HEK293 (cell line): ENCODE results near the gene ACTA1.

Source experiments
- CTCF ChIA-PET: fragments of 350-600 bp; formaldehyde crosslinking; extraction: SDS; loops from one replicate; lab custom pipeline; 2021; ENCODE audit warnings: antibody characterized with exemption; lab: Yijun Ruan, JAX
- POLR2A ChIA-PET: fragments of 300-600 bp; formaldehyde crosslinking; extraction: SDS; loops from one replicate; lab custom pipeline; 2020; ENCODE audit warnings: antibody characterized with exemption, inconsistent platforms; lab: Yijun Ruan, JAX
- H3K27ac ChIP-seq: fragments of 200-500 bp; sonication (Bioruptor generic); 2 replicates; pipeline ENCODE4 v1.5.1; 2014; ENCODE audit warnings: low read depth, low read length, control low read depth, inconsistent platforms; ENCODE audit errors: extremely low read depth
- H3K36me3 ChIP-seq, 2 experiments: fragments of 200-500 bp in 1 of 2; sonication (Bioruptor generic) in 1 of 2; 1 replicate in 1 of 2; 2 replicates in 1 of 2; pipeline ENCODE4 v1.5.1; 2014 to 2017; ENCODE audit warnings: inconsistent platforms in 2 of 2, low read length in 2 of 2; ENCODE audit not compliant: control insufficient read depth in 2 of 2, insufficient read depth in 1 of 2
- H3K4me1 ChIP-seq: fragments of 200-500 bp; sonication (Bioruptor generic); 2 replicates; pipeline ENCODE4 v1.5.1; 2014; ENCODE audit warnings: mild to moderate bottlenecking, low read length, inconsistent platforms; ENCODE audit not compliant: control insufficient read depth, insufficient read depth
- H3K4me3 ChIP-seq: 2 replicates; pipeline ENCODE4 v1.5.1; 2011; ENCODE audit warnings: low read depth, mild to moderate bottlenecking, control low read depth, low read length, moderate library complexity
- H3K9me3 ChIP-seq: fragments of 200-500 bp; sonication (Bioruptor generic); 2 replicates; pipeline ENCODE4 v1.5.1; 2014; ENCODE audit warnings: low read depth, low read length, inconsistent platforms; ENCODE audit not compliant: control insufficient read depth, insufficient read depth
- GLIS1 ChIP-seq: fragments of 450-650 bp; formaldehyde crosslinking; IDR thresholded peaks from 2 replicates; pipeline ENCODE4 v1.5.1; 2016; ENCODE audit warnings: missing biosample characterization, missing genetic modification characterization
- HIC1 ChIP-seq: fragments of 450-650 bp; formaldehyde crosslinking; IDR thresholded peaks from 2 replicates; pipeline ENCODE4 v1.5.1; 2016; ENCODE audit warnings: missing biosample characterization, missing genetic modification characterization
- HOXA7 ChIP-seq: sonication (generic); formaldehyde crosslinking; IDR thresholded peaks from 2 replicates; pipeline ENCODE4 v1.8.1; 2022; ENCODE audit warnings: missing genetic modification reagents, borderline replicate concordance
- IKZF3 ChIP-seq: fragments of 450-650 bp; IDR thresholded peaks from 2 replicates; pipeline ENCODE4 v1.5.0; 2018; ENCODE audit warnings: missing biosample characterization, mild to moderate bottlenecking, missing genetic modification characterization, moderate library complexity
- OSR2 ChIP-seq: fragments of 450-650 bp; formaldehyde crosslinking; IDR thresholded peaks from 2 replicates; pipeline ENCODE4 v1.5.1; 2016; ENCODE audit warnings: missing biosample characterization, missing genetic modification characterization
- REST ChIP-seq: fragments of 450-650 bp; formaldehyde crosslinking; IDR thresholded peaks from 2 replicates; pipeline ENCODE4 v1.5.1; 2016; ENCODE audit warnings: missing biosample characterization, missing genetic modification characterization
- SP3 ChIP-seq: fragments of 450-650 bp; formaldehyde crosslinking; IDR thresholded peaks from 2 replicates; pipeline ENCODE4 v1.5.1; 2016; ENCODE audit warnings: missing biosample characterization, missing genetic modification characterization
- SP7 ChIP-seq: fragments of 450-650 bp; formaldehyde crosslinking; IDR thresholded peaks from 2 replicates; pipeline ENCODE4 v1.5.1; 2016; ENCODE audit warnings: missing biosample characterization, missing genetic modification characterization
- ZBTB7A ChIP-seq: fragments of 450-650 bp; formaldehyde crosslinking; IDR thresholded peaks from 2 replicates; pipeline ENCODE4 v1.5.1; 2016; ENCODE audit warnings: low read depth, missing biosample characterization, missing genetic modification characterization
- ZFP3 ChIP-seq: fragments of 450-650 bp; formaldehyde crosslinking; IDR thresholded peaks from 2 replicates; pipeline ENCODE4 v1.5.1; 2016; ENCODE audit warnings: low read depth, missing biosample characterization, missing genetic modification characterization
- ZNF2 ChIP-seq: fragments of 450-650 bp; formaldehyde crosslinking; IDR thresholded peaks from 2 replicates; pipeline ENCODE4 v1.5.1; 2016; ENCODE audit warnings: missing biosample characterization, missing genetic modification characterization
- ZNF248 ChIP-seq: fragments of 450-650 bp; formaldehyde crosslinking; IDR thresholded peaks from 2 replicates; pipeline ENCODE4 v1.5.1; 2017; ENCODE audit warnings: missing biosample characterization, missing genetic modification characterization
- ZNF341 ChIP-seq: fragments of 450-650 bp; formaldehyde crosslinking; IDR thresholded peaks from 2 replicates; pipeline ENCODE4; 2016; ENCODE audit warnings: low read depth, missing biosample characterization, missing genetic modification characterization
- ZNF354C ChIP-seq: fragments of 450-650 bp; formaldehyde crosslinking; IDR thresholded peaks from 2 replicates; pipeline ENCODE4 v1.5.1; 2016; ENCODE audit warnings: missing biosample characterization, missing genetic modification characterization, low read depth, borderline replicate concordance
- ZNF394 ChIP-seq: fragments of 450-650 bp; formaldehyde crosslinking; IDR thresholded peaks from 2 replicates; pipeline ENCODE4 v1.5.1; 2016; ENCODE audit warnings: missing biosample characterization, missing genetic modification characterization, mild to moderate bottlenecking, moderate library complexity, borderline replicate concordance
- ZNF398 ChIP-seq: fragments of 450-650 bp; formaldehyde crosslinking; IDR thresholded peaks from 2 replicates; pipeline ENCODE4 v1.5.1; 2017; ENCODE audit warnings: missing biosample characterization, missing genetic modification characterization
- ZNF423 ChIP-seq: fragments of 450-650 bp; formaldehyde crosslinking; IDR thresholded peaks from 2 replicates; pipeline ENCODE4 v1.5.1; 2016; ENCODE audit warnings: missing biosample characterization, missing genetic modification characterization
- ZNF473 ChIP-seq: fragments of 450-650 bp; formaldehyde crosslinking; IDR thresholded peaks from 2 replicates; pipeline ENCODE4 v1.5.1; 2017; ENCODE audit warnings: missing biosample characterization, missing genetic modification characterization
- ZNF530 ChIP-seq: fragments of 450-650 bp; formaldehyde crosslinking; IDR thresholded peaks from 2 replicates; pipeline ENCODE4 v1.5.1; 2016; ENCODE audit warnings: low read depth, missing biosample characterization, missing genetic modification characterization
- ZNF610 ChIP-seq: fragments of 450-650 bp; formaldehyde crosslinking; IDR thresholded peaks from 2 replicates; pipeline ENCODE4 v1.5.1; 2016; ENCODE audit warnings: missing biosample characterization, missing genetic modification characterization, borderline replicate concordance
- ZNF776 ChIP-seq: fragments of 450-650 bp; formaldehyde crosslinking; IDR thresholded peaks from 2 replicates; pipeline ENCODE4 v1.5.0; 2017; ENCODE audit warnings: missing biosample characterization, missing genetic modification characterization, borderline replicate concordance
- ZNF837 ChIP-seq: fragments of 450-650 bp; formaldehyde crosslinking; IDR thresholded peaks from 2 replicates; pipeline ENCODE4 v1.5.1; 2016; ENCODE audit warnings: missing biosample characterization, missing genetic modification characterization

ACTA1 gene

GRCh38 chr1:229432905-229433304 lies 989 bp downstream of the ACTA1 start:
- CTCF ChIA-PET, result no interaction called here
- TF ChIP-seq IKZF3 (tag by site-specific recombination), result no peak
- TF ChIP-seq REST, result no peak
- TF ChIP-seq ZNF2 (tag by site-specific recombination), result no peak
- no peak for TF ChIP-seq ZNF530 (tag by site-specific recombination)
- TF ChIP-seq GLIS1 (tag by site-specific recombination), result no peak
- no peak for TF ChIP-seq ZNF394 (tag by site-specific recombination)
- TF ChIP-seq ZNF423 (tag by site-specific recombination), result no peak
- TF ChIP-seq ZBTB7A (tag by site-specific recombination), result no peak
- no peak for TF ChIP-seq ZNF341
- TF ChIP-seq OSR2 (tag by site-specific recombination), result no peak
- TF ChIP-seq ZNF473, result no peak
- TF ChIP-seq ZNF776 (tag by site-specific recombination), result no peak
- TF ChIP-seq, all 188 proteins: peak for 0
- H3K9me3 ChIP-seq, result no peaks in the 10 kb centered on the region
- H3K36me3 ChIP-seq, result peaks cover 0 to 3% of the 10 kb centered on the region in 2 experiments; a peak in 1 of 3 replicates
- no peak overlapping the region for H3K27ac ChIP-seq
- H3K4me1 ChIP-seq, result no peaks in the 10 kb centered on the region
- POLR2A ChIA-PET, result no interaction called here
- no peak overlapping the region for H3K4me3 ChIP-seq

- TF ChIP-seq ZNF837 (no peak), ZNF248 (tag by site-specific recombination) (no peak), ZNF354C (tag by site-specific recombination) (no peak), ZNF610 (tag by site-specific recombination) (no peak), ZFP3 (tag by site-specific recombination) (no peak), ZNF398 (tag by site-specific recombination) (no peak), ZNF394 (tag by site-specific recombination) (no peak), SP3 (tag by site-specific recombination) (no peak), HIC1 (tag by site-specific recombination) (no peak), HOXA7 (CRISPR knock-in tag) (no peak), SP7 (no peak)
- Histone ChIP-seq H3K9me3 (no peaks in the 10 kb centered on the region), H3K4me1 (no peaks in the 10 kb centered on the region), H3K4me3 (no peak overlapping the region), H3K36me3 (no peaks in the 10 kb centered on the region), H3K27ac (no peak overlapping the region)
- CTCF ChIA-PET, result no interaction called here
- POLR2A ChIA-PET, result no interaction called here
Observed at GRCh38 chr1:229432116-229432461, 1.8 kb downstream of the ACTA1 start.
